ENCODE results near the gene CAPRIN1. TPM values are rescaled to one million over a fixed set of nuclear protein-coding genes. Genes with fewer than 3 reads are reported as not detected.
A peak's percentile ranks its signal among the peaks of the same experiment; 100 is the strongest.

CAPRIN1 gene
- total RNA-seq, 1 experiment from 2014 or later: 224 TPM

DNA sequence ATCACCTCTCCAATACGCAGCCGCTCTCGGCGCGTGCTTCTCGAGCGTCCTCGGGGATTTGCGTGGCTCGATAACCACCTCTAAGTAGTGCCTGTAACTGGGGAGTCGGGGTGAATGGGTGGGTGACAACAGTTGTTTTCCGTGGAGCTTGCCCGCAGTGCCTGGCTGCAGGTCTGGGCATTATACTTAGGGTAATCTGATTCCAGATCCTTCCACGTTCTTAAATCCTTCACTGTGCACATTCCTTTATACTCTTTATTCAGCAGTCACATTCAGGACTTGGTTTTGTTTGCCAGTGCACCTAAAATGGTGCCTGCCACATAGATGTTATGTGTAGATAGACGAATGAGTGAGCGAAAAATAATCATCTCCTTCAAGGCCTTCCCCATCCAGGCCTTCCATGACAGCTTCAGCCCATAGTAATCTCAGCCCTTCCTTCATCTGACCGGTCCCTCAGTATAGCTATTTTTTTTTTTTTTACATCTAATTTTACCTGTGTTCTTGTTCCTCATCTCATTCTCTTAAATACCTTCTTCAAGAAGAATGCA is 54.5 kb downstream of the CAPRIN1 start:
- H3K9me2 ChIP-seq (replicated peaks; ENCODE audit: low read length): no peaks in the 10 kb centered on the region
- peaks cover 19% of the 10 kb centered on the region for H3K4me1 ChIP-seq (ENCODE audit: insufficient read depth, low read length)
- BruUV-seq (replicated peaks): TSS peak; percentile 26
- DNase-seq (peak; percentile 10), ATAC-seq (peak; percentile 2; the same call in 1 of the 2 replicates)
- H3K9me3 ChIP-seq (ENCODE audit: low read length): no peaks in the 10 kb centered on the region
- peak overlapping the region; percentile 88 for H3K27ac ChIP-seq (ENCODE audit: low read length)
- POLR2A ChIA-PET (ENCODE audit: unreplicated experiment): interaction anchor here (0.6 kb wide), 1 partner anchor 8 kb away, joined by 3 read pairs; no protein-coding TSS in a partner anchor
- H3K36me3 ChIP-seq (ENCODE audit: low read depth, low read length): peaks cover 27% of the 10 kb centered on the region; the same call in 1 of the 2 replicates
- H3F3A ChIP-seq (ENCODE audit: low read length, unreplicated experiment): peaks cover 4% of the 10 kb centered on the region
- no peak for TF ChIP-seq EZH2 (IDR thresholded peaks at IDR 0.05; ENCODE audit: low read length, unreplicated experiment)
- TF ChIP-seq, protein P1, sequence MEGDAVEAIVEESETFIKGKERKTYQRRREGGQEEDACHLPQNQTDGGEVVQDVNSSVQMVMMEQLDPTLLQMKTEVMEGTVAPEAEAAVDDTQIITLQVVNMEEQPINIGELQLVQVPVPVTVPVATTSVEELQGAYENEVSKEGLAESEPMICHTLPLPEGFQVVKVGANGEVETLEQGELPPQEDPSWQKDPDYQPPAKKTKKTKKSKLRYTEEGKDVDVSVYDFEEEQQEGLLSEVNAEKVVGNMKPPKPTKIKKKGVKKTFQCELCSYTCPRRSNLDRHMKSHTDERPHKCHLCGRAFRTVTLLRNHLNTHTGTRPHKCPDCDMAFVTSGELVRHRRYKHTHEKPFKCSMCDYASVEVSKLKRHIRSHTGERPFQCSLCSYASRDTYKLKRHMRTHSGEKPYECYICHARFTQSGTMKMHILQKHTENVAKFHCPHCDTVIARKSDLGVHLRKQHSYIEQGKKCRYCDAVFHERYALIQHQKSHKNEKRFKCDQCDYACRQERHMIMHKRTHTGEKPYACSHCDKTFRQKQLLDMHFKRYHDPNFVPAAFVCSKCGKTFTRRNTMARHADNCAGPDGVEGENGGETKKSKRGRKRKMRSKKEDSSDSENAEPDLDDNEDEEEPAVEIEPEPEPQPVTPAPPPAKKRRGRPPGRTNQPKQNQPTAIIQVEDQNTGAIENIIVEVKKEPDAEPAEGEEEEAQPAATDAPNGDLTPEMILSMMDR (conservative IDR thresholded peaks at IDR 0.05; ENCODE audit: low read depth, low read length): no peak
- TF ChIP-seq EZH2phosphoT487 (IDR thresholded peaks at IDR 0.05; ENCODE audit: borderline replicate concordance, low read length): no peak
- peaks cover 48% of the 10 kb centered on the region for H3K79me2 ChIP-seq (ENCODE audit: low read length)
- H2AFZ ChIP-seq (ENCODE audit: low read length): peak overlapping the region; percentile 69
- peak overlapping the region; percentile 85 for H3K4me3 ChIP-seq (ENCODE audit: low read length)
- H3K4me2 ChIP-seq (ENCODE audit: low read length): peak overlapping the region; percentile 98
- H3K9ac ChIP-seq (ENCODE audit: low read length): peak overlapping the region; percentile 97
- CTCF ChIA-PET: interaction anchor here (0.6 kb wide), 2 partner anchors 54 kb away, joined by 3 to 5 read pairs; partner anchors contain the start of gene CAPRIN1
- 0 out of 2 replicates have a peak, but pooled peaks cover 4% of the 10 kb centered on the region for H4K20me1 ChIP-seq (ENCODE audit: low read length)
- no peaks in the 10 kb centered on the region for H3K27me3 ChIP-seq (ENCODE audit: low read length)
- intact Hi-C loops (cut with micrococcal nuclease): loop anchor here (1.0 to 2.0 kb wide), 3 partner anchors 55 to 253 kb away; partner anchors contain the start of genes ABTB2 and CAPRIN1

DNA sequence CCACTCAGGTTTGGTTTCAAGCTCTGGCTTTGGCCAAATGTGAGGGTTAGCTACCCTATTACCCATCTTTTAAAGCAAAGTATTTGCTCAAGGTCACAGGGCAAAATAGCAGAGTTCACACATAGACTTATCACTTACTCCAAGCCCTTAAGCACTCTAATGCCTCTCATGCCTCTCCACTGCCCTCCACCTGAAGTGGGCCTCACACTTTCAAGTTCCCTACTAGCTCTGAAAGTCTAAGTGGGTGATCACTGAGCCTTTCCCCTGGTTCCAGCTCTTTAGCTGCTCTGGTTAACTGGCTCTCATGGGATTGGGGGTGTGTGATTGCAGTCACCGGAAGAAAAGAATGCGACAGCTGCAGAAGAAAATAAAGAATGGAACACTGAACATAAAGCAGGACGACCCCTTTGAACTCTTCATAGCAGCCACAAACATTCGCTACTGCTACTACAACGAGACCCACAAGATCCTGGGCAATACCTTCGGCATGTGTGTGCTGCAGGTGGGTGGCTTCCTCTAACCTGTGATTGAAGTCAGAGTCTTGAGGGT is 60.3 kb downstream of the CAPRIN1 start:
- Histone ChIP-seq H3K9ac (ENCODE audit: low read length) (no peak overlapping the region), H3K9me2 (replicated peaks; ENCODE audit: low read length) (no peaks in the 10 kb centered on the region), H3K4me3 (ENCODE audit: low read length) (no peak overlapping the region), H3K4me1 (ENCODE audit: insufficient read depth, low read length) (peaks cover 7% of the 10 kb centered on the region; the same call in 1 of the 2 replicates), H3K79me2 (ENCODE audit: low read length) (peaks cover 34% of the 10 kb centered on the region), H3K36me3 (ENCODE audit: low read depth, low read length) (peaks cover 69% of the 10 kb centered on the region), H3K27me3 (ENCODE audit: low read length) (no peaks in the 10 kb centered on the region), H3K27ac (ENCODE audit: low read length) (no peak overlapping the region), H3K4me2 (ENCODE audit: low read length) (no peak overlapping the region), H2AFZ (ENCODE audit: low read length) (no peak overlapping the region), H4K20me1 (ENCODE audit: low read length) (0 out of 2 replicates have a peak, but pooled peaks cover 4% of the 10 kb centered on the region), H3K9me3 (ENCODE audit: low read length) (no peaks in the 10 kb centered on the region), H3F3A (ENCODE audit: low read length, unreplicated experiment) (no peaks in the 10 kb centered on the region)
- DNase-seq: no peak
- CTCF ChIA-PET: no interaction called here
- no peak for ATAC-seq
- TF ChIP-seq, protein P1 (conservative IDR thresholded peaks at IDR 0.05; ENCODE audit: low read depth, low read length): no peak
- no peak for TF ChIP-seq EZH2 (IDR thresholded peaks at IDR 0.05; ENCODE audit: low read length, unreplicated experiment)
- TF ChIP-seq EZH2phosphoT487 (IDR thresholded peaks at IDR 0.05; ENCODE audit: borderline replicate concordance, low read length): no peak
- POLR2A ChIA-PET (ENCODE audit: unreplicated experiment): no interaction called here
- BruUV-seq (replicated peaks): no TSS peak
- intact Hi-C loops (cut with micrococcal nuclease): no loop called here

- Histone ChIP-seq H3K9ac (ENCODE audit: low read length) (no peak overlapping the region), H3K36me3 (ENCODE audit: low read depth, low read length) (peaks cover 81% of the 10 kb centered on the region), H3K4me2 (ENCODE audit: low read length) (no peak overlapping the region), H3K27ac (ENCODE audit: low read length) (no peak overlapping the region), H4K20me1 (ENCODE audit: low read length) (no peaks in the 10 kb centered on the region), H3K79me2 (ENCODE audit: low read length) (peaks cover 11% of the 10 kb centered on the region), H3K4me3 (ENCODE audit: low read length) (no peak overlapping the region), H3K4me1 (ENCODE audit: insufficient read depth, low read length) (no peaks in the 10 kb centered on the region), H2AFZ (ENCODE audit: low read length) (no peak overlapping the region), H3K9me2 (replicated peaks; ENCODE audit: low read length) (no peaks in the 10 kb centered on the region), H3F3A (ENCODE audit: low read length, unreplicated experiment) (no peaks in the 10 kb centered on the region), H3K27me3 (ENCODE audit: low read length) (no peaks in the 10 kb centered on the region), H3K9me3 (ENCODE audit: low read length) (no peaks in the 10 kb centered on the region)
- BruUV-seq (replicated peaks): no TSS peak
- ChIA-PET CTCF (no interaction called here), POLR2A (ENCODE audit: unreplicated experiment) (interaction anchor here (0.6 to 0.7 kb wide), 2 partner anchors 9 to 137 kb away, joined by 3 read pairs; partner anchors contain the start of gene NAT10)
- DNase-seq (no peak), ATAC-seq (no peak)
- TF ChIP-seq EZH2 (IDR thresholded peaks at IDR 0.05; ENCODE audit: low read length, unreplicated experiment) (no peak), EZH2phosphoT487 (IDR thresholded peaks at IDR 0.05; ENCODE audit: borderline replicate concordance, low read length) (no peak)
- TF ChIP-seq, protein P1 (conservative IDR thresholded peaks at IDR 0.05; ENCODE audit: low read depth, low read length): no peak
- intact Hi-C loops (cut with micrococcal nuclease): no loop called here
Observed at GRCh38 chr11:34114014-34114413, 62.5 kb downstream of the CAPRIN1 start.
